HL-60 (cell line): ENCODE data around the gene GABRD.

Experiments used
- DNase-seq, 2 experiments: peaks; one replicate each; pipeline ENCODE4 v3.0.0-alpha.2; 2010 to 2020; ENCODE audit warnings: low read depth in 1 of 2, low spot score in 1 of 2
- H3K27ac ChIP-seq: fragments of 250-450 bp; sonication (Bioruptor Pico); replicated peaks from 2 replicates; pipeline ENCODE4 v1.5.1; 2020; ENCODE audit warnings: mild to moderate bottlenecking, moderate library complexity
- H3K27me3 ChIP-seq: fragments of 250-450 bp; sonication (Bioruptor Pico); 2 replicates; pipeline ENCODE4 v1.5.1; 2021; ENCODE audit warnings: mild to moderate bottlenecking, moderate library complexity; ENCODE audit not compliant: insufficient read depth, poor library complexity, severe bottlenecking
- H3K4me3 ChIP-seq: replicated peaks from 2 replicates; pipeline ENCODE4 v1.5.1; 2011; ENCODE audit warnings: mild to moderate bottlenecking, control low read depth, low read length; ENCODE audit not compliant: insufficient read depth
- GABPA ChIP-seq: IDR thresholded peaks from 2 replicates; pipeline ENCODE4 v1.6.1; 2012; ENCODE audit warnings: low read depth
- POLR2AphosphoS5 ChIP-seq: IDR thresholded peaks from 2 replicates; pipeline ENCODE4 v1.6.1; 2012; ENCODE audit warnings: low read depth
- SPI1 ChIP-seq: IDR thresholded peaks from 2 replicates; pipeline ENCODE4 v1.6.1; 2012; ENCODE audit warnings: low read depth, mild to moderate bottlenecking, borderline replicate concordance
- TF ChIP-seq, protein P1 (sequence below): IDR thresholded peaks from 2 replicates; pipeline ENCODE4 v1.6.1; 2012; ENCODE audit warnings: low read depth; ENCODE audit not compliant: insufficient replicate concordance
- TF ChIP-seq, protein P2 (sequence below): IDR thresholded peaks from one replicate; pipeline ENCODE4 v1.5.1; 2011; ENCODE audit warnings: low read length, control low read depth, inconsistent platforms; ENCODE audit not compliant: insufficient read depth

Gene GABRD

DNA sequence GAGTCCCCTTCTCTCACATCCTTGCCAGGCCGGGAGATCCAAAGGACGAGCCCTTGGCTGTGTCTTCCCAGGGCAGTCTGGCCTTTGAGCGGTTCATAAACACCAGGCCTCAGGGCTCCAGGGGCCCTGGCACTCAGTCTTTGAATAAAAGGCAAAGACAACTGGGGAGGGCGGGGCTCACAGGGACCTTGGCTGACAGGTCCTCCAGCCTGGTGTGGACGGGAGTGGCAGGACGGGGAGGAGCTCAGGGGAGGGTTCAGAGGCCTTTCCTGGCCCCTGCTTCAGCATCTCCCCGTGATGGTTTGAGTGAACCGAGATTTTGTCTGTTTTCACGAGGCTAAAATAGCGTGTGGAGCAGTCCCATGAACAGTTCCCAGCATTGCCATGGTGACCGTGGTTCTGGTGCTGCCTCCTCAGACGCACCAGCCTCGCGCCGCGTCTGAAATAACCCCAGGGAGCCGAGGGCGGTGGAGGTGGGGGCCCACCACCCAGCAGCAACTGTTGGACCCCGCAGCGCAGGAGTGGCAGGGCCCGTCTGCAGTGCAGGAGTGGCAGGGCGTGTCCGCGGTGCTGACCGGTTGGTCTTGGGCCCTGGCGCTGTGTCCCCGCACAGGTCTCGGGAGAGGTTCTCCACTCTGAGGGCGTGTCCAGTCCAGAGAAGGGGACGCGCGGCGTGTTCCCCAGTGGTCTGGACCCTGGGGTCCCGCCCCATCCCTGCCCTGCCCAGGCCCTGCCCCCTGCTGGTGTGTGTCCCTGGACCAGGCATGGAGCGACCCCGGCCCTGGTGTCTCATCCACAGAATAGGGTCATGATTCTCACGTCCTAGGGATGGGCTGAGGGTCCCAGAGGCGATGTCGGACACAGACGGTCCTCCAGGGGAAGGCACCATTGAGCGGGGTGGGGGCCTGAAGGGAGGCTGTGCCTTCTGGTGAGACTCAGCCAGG is 24.0 kb downstream of the GABRD start:
- DNase-seq, result no peak
- Histone ChIP-seq H3K27me3 (peaks cover 13% of the 10 kb centered on the region), H3K27ac (no peak overlapping the region), H3K4me3 (no peak overlapping the region)
- TF ChIP-seq, protein P1, sequence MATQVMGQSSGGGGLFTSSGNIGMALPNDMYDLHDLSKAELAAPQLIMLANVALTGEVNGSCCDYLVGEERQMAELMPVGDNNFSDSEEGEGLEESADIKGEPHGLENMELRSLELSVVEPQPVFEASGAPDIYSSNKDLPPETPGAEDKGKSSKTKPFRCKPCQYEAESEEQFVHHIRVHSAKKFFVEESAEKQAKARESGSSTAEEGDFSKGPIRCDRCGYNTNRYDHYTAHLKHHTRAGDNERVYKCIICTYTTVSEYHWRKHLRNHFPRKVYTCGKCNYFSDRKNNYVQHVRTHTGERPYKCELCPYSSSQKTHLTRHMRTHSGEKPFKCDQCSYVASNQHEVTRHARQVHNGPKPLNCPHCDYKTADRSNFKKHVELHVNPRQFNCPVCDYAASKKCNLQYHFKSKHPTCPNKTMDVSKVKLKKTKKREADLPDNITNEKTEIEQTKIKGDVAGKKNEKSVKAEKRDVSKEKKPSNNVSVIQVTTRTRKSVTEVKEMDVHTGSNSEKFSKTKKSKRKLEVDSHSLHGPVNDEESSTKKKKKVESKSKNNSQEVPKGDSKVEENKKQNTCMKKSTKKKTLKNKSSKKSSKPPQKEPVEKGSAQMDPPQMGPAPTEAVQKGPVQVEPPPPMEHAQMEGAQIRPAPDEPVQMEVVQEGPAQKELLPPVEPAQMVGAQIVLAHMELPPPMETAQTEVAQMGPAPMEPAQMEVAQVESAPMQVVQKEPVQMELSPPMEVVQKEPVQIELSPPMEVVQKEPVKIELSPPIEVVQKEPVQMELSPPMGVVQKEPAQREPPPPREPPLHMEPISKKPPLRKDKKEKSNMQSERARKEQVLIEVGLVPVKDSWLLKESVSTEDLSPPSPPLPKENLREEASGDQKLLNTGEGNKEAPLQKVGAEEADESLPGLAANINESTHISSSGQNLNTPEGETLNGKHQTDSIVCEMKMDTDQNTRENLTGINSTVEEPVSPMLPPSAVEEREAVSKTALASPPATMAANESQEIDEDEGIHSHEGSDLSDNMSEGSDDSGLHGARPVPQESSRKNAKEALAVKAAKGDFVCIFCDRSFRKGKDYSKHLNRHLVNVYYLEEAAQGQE, result no peak
- no peak for TF ChIP-seq POLR2AphosphoS5
- TF ChIP-seq, protein P2, sequence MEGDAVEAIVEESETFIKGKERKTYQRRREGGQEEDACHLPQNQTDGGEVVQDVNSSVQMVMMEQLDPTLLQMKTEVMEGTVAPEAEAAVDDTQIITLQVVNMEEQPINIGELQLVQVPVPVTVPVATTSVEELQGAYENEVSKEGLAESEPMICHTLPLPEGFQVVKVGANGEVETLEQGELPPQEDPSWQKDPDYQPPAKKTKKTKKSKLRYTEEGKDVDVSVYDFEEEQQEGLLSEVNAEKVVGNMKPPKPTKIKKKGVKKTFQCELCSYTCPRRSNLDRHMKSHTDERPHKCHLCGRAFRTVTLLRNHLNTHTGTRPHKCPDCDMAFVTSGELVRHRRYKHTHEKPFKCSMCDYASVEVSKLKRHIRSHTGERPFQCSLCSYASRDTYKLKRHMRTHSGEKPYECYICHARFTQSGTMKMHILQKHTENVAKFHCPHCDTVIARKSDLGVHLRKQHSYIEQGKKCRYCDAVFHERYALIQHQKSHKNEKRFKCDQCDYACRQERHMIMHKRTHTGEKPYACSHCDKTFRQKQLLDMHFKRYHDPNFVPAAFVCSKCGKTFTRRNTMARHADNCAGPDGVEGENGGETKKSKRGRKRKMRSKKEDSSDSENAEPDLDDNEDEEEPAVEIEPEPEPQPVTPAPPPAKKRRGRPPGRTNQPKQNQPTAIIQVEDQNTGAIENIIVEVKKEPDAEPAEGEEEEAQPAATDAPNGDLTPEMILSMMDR, result no peak
- TF ChIP-seq SPI1, result no peak
- TF ChIP-seq GABPA, result no peak

DNA sequence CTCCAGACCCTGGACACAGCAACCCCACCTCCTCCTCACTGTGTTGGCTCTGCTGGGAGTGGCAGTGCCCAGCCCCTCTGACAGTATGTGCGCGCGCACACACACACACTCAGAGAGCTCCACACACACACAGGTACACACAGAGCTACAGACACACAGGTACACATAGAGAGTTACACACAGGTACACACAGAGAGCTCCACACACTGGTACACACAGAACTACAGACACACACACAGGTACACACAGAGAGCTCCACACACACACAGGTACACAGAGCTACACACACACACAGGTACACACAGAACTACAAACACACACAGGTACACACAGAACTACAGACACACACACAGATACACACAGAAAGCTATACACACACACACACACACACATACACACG is 24.7 kb downstream of the GABRD start:
- peaks cover 19% of the 10 kb centered on the region for H3K27me3 ChIP-seq

DNA sequence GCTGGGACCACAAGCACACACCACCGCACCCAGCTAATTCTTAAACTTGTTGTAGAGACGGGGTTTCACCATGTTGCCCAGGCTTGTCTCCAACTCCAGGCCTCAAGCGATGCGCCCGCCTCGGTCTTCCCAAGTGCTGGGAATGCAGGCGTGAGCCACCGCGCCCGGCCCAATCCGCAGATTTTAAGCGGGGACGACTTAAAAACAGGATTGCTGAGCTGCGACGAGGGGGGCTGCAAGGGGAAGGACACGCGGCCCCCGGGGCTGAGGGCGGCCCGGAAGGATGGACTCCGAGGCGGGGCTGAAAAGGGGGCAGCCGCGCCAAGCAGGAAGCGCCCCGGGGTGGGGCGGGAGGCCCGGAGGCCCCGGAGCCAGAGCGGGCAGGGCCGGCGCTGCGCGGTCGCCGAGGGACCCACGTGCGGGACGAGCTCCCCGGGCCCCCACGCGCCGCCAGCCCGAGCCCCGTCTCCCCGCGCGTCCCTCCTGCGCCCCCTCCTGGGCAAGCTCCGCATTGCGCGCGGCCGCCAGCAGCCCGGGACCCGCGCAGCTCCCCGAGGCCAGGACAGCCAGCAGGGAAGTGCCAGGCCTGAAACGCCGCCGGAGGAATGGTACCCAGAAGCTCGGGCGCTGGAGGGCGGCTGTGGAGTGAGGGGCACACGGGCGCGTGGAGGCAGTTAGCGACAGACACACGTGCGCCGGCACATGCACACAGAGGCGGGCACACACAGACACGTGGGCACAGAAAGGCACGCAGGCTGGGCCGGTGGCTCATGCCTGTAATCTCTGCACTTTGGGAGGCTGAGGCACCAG is 25.6 kb downstream of the GABRD start:
- Histone ChIP-seq H3K27ac (no peak overlapping the region), H3K4me3 (no peak overlapping the region), H3K27me3 (peaks cover 27% of the 10 kb centered on the region)
- TF ChIP-seq, protein P2, result no peak
- TF ChIP-seq SPI1 (peak; percentile 35; the same call in 1 of the 2 replicates), GABPA (no peak), POLR2AphosphoS5 (no peak)
- TF ChIP-seq, protein P1, result no peak
- DNase-seq, result peak; percentile 50

More for the DNA sequence above, 24.7 kb downstream of the GABRD start:
- no peak overlapping the region for H3K4me3 ChIP-seq
- no peak overlapping the region for H3K27ac ChIP-seq
- no peak for DNase-seq
- TF ChIP-seq GABPA (no peak), SPI1 (no peak), POLR2AphosphoS5 (no peak)
- TF ChIP-seq, protein P1, result no peak
- TF ChIP-seq, protein P2, result no peak
